HepG2 (cell line): ENCODE data around the gene PLXNA3. TPM values are rescaled to one million over a fixed set of nuclear protein-coding genes. Genes with fewer than 3 reads are reported as not detected.

ENCODE experiments used
- AGO1 ChIP-seq: fragments of 200-400 bp; formaldehyde crosslinking; IDR thresholded peaks from 2 replicates; pipeline ENCODE4 v1.6.1; 2017; ENCODE audit warnings: mild to moderate bottlenecking, low read depth, low read length, moderate library complexity; ENCODE audit not compliant: poor library complexity, severe bottlenecking
- BORCS8-MEF2B ChIP-seq: sonication (generic); formaldehyde crosslinking; IDR thresholded peaks from 2 replicates; pipeline ENCODE4 v1.8.0; 2022; ENCODE audit warnings: mild to moderate bottlenecking, missing genetic modification reagents
- IRX3 ChIP-seq: sonication (generic); formaldehyde crosslinking; IDR thresholded peaks from 2 replicates; pipeline ENCODE4 v1.8.1; 2023; ENCODE audit warnings: mild to moderate bottlenecking, low read depth, missing genetic modification reagents, borderline replicate concordance
- JUNB ChIP-seq: sonication (generic); formaldehyde crosslinking; IDR thresholded peaks from 2 replicates; pipeline ENCODE4 v1.8.0; 2022; ENCODE audit warnings: missing genetic modification reagents, mild to moderate bottlenecking, borderline replicate concordance
- RAD51 ChIP-seq: fragments of 450-650 bp; IDR thresholded peaks from 2 replicates; pipeline ENCODE4 v1.6.1; 2016; ENCODE audit warnings: borderline replicate concordance
- TBP ChIP-seq: sonication (generic); formaldehyde crosslinking; IDR thresholded peaks from 2 replicates; pipeline ENCODE4 v1.5.0; 2020; ENCODE audit warnings: missing genetic modification reagents
- TMF1 ChIP-seq: sonication (generic); formaldehyde crosslinking; IDR thresholded peaks from 2 replicates; pipeline ENCODE4 v1.8.1; 2022; ENCODE audit warnings: low read depth, missing genetic modification reagents
- TRIM24 ChIP-seq: sonication (generic); formaldehyde crosslinking; IDR thresholded peaks from 2 replicates; pipeline ENCODE4 v1.8.0; 2022; ENCODE audit warnings: mild to moderate bottlenecking, missing genetic modification reagents
- ZMAT3 ChIP-seq: sonication (generic); formaldehyde crosslinking; conservative IDR thresholded peaks from 2 replicates; pipeline ENCODE4 v1.7.0; 2021; ENCODE audit warnings: missing genetic modification reagents
- ZNF10 ChIP-seq: sonication (generic); formaldehyde crosslinking; IDR thresholded peaks from 2 replicates; pipeline ENCODE4 v1.4.0; 2020; ENCODE audit warnings: mild to moderate bottlenecking, low read depth, missing genetic modification reagents, borderline replicate concordance
- ZNF256 ChIP-seq: sonication (generic); formaldehyde crosslinking; conservative IDR thresholded peaks from 2 replicates; pipeline ENCODE4 v1.4.0; 2020; ENCODE audit warnings: missing genetic modification reagents
- ZNF264 ChIP-seq: sonication (generic); formaldehyde crosslinking; IDR thresholded peaks from 2 replicates; pipeline ENCODE4 v1.4.0; 2020; ENCODE audit warnings: missing genetic modification reagents
- ZNF274 ChIP-seq: sonication (generic); formaldehyde crosslinking; IDR thresholded peaks from 2 replicates; pipeline ENCODE4 v1.5.1; 2020; ENCODE audit warnings: mild to moderate bottlenecking, missing genetic modification reagents
- ZNF282 ChIP-seq: fragments of 450-650 bp; IDR thresholded peaks from 2 replicates; pipeline ENCODE4 v1.6.1; 2018; ENCODE audit not compliant: partially characterized antibody
- ZNF496 ChIP-seq: sonication (generic); formaldehyde crosslinking; IDR thresholded peaks from 2 replicates; pipeline ENCODE4 v1.8.1; 2023; ENCODE audit warnings: mild to moderate bottlenecking, moderate library complexity, missing genetic modification reagents; ENCODE audit not compliant: insufficient replicate concordance
- polyA plus RNA-seq, 8 experiments: library from polyadenylated mRNA; depleted of rRNA in 3 of 8; stranded (reverse) in 7 of 8; unstranded in 1 of 8; fragments of >200 nt; fragmentation: Illumina TruSeq in 4 of 8; extraction: Trizol in 4 of 8; gene quantifications; 2 replicates each; pipeline versions ENCODE4 v1.2.1 to v1.2.3, GENCODE V29; 2011 to 2016; ENCODE audit warnings: low read depth in 4 of 8, missing spikeins in 1 of 8, mixed read lengths in 1 of 8; ENCODE audit not compliant: insufficient read depth in 1 of 8
- total RNA-seq, 5 experiments: library from RNA; depleted of rRNA; stranded (reverse); fragments of >200 nt; fragmentation: Illumina TruSeq; extraction: Trizol; gene quantifications; 2 replicates each; pipeline ENCODE4 v1.2.3, GENCODE V29; 2016; ENCODE audit warnings: low read depth in 1 of 5
- TF ChIP-seq, protein P1 (sequence below): sonication (generic); formaldehyde crosslinking; IDR thresholded peaks from 2 replicates; pipeline ENCODE4 v1.4.0; 2020; ENCODE audit warnings: missing genetic modification reagents, borderline replicate concordance
- TF ChIP-seq, protein P2 (sequence below): sonication (generic); formaldehyde crosslinking; IDR thresholded peaks from 2 replicates; pipeline ENCODE4 v1.4.0; 2020; ENCODE audit warnings: missing genetic modification reagents, borderline replicate concordance
- TF ChIP-seq, protein P3 (sequence below): sonication (generic); formaldehyde crosslinking; IDR thresholded peaks from 2 replicates; pipeline ENCODE4 v1.4.0; 2020; ENCODE audit warnings: mild to moderate bottlenecking, missing genetic modification reagents
- TF ChIP-seq, protein P4 (sequence below): sonication (generic); formaldehyde crosslinking; conservative IDR thresholded peaks from 2 replicates; pipeline ENCODE4 v1.4.0; 2020; ENCODE audit warnings: missing genetic modification reagents

PLXNA3 gene
- total and polyA plus RNA-seq, 2 of the 13 experiments (the other 11 are each of a cell fraction or from before 2014, with no cell fraction given), result 5.8 to 20.6 TPM

DNA sequence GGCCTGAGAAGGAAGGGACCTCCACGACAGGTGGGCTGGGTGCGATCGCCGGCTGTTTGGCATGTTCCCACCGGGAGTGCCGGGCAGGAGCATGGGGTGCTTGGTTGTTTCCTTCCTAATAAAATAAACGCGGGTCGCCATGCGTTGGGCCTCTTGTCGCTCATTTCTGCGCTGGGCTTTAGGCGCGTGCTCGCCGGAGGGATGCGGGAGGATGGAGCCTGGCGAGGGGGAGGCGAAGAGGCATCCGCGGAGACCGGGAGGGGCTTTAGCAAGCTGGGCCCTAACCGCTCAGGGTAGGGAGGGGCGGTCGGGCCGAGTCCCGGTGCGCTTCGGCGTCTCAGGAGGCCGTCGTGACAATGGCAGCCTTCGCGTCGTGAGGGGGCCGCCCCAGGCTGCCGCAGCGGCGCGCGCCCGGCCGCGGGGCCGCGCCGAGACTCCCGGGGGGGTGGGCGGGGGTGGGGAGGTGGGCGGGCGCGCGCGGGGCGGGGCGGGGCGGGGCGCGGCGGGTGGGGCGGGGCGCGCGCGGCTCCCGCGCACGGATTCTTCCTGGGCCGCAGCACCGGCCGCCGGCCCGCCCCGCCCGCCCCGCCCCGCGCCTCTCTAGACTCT lies 21.6 kb upstream of the PLXNA3 start (continued):
- TF ChIP-seq AGO1 (peak; percentile 7), ZNF10 (CRISPR knock-in tag) (no peak), ZNF282 (no peak), ZMAT3 (no peak), TBP (CRISPR knock-in tag) (no peak), ZNF256 (no peak), JUNB (CRISPR knock-in tag) (no peak), BORCS8-MEF2B (CRISPR knock-in tag) (no peak), TRIM24 (CRISPR knock-in tag) (no peak), ZNF274 (no peak), ZNF264 (CRISPR knock-in tag) (no peak), ZNF496 (CRISPR knock-in tag) (no peak), IRX3 (CRISPR knock-in tag) (no peak), TMF1 (CRISPR knock-in tag) (no peak), RAD51 (no peak)
- TF ChIP-seq, protein P1, sequence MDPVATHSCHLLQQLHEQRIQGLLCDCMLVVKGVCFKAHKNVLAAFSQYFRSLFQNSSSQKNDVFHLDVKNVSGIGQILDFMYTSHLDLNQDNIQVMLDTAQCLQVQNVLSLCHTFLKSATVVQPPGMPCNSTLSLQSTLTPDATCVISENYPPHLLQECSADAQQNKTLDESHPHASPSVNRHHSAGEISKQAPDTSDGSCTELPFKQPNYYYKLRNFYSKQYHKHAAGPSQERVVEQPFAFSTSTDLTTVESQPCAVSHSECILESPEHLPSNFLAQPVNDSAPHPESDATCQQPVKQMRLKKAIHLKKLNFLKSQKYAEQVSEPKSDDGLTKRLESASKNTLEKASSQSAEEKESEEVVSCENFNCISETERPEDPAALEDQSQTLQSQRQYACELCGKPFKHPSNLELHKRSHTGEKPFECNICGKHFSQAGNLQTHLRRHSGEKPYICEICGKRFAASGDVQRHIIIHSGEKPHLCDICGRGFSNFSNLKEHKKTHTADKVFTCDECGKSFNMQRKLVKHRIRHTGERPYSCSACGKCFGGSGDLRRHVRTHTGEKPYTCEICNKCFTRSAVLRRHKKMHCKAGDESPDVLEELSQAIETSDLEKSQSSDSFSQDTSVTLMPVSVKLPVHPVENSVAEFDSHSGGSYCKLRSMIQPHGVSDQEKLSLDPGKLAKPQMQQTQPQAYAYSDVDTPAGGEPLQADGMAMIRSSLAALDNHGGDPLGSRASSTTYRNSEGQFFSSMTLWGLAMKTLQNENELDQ (CRISPR knock-in tag), result no peak
- TF ChIP-seq, protein P2, sequence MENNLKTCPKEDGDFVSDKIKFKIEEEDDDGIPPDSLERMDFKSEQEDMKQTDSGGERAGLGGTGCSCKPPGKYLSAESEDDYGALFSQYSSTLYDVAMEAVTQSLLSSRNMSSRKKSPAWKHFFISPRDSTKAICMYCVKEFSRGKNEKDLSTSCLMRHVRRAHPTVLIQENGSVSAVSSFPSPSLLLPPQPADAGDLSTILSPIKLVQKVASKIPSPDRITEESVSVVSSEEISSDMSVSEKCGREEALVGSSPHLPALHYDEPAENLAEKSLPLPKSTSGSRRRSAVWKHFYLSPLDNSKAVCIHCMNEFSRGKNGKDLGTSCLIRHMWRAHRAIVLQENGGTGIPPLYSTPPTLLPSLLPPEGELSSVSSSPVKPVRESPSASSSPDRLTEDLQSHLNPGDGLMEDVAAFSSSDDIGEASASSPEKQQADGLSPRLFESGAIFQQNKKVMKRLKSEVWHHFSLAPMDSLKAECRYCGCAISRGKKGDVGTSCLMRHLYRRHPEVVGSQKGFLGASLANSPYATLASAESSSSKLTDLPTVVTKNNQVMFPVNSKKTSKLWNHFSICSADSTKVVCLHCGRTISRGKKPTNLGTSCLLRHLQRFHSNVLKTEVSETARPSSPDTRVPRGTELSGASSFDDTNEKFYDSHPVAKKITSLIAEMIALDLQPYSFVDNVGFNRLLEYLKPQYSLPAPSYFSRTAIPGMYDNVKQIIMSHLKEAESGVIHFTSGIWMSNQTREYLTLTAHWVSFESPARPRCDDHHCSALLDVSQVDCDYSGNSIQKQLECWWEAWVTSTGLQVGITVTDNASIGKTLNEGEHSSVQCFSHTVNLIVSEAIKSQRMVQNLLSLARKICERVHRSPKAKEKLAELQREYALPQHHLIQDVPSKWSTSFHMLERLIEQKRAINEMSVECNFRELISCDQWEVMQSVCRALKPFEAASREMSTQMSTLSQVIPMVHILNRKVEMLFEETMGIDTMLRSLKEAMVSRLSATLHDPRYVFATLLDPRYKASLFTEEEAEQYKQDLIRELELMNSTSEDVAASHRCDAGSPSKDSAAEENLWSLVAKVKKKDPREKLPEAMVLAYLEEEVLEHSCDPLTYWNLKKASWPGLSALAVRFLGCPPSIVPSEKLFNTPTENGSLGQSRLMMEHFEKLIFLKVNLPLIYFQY (CRISPR knock-in tag), result no peak
- TF ChIP-seq, protein P3, sequence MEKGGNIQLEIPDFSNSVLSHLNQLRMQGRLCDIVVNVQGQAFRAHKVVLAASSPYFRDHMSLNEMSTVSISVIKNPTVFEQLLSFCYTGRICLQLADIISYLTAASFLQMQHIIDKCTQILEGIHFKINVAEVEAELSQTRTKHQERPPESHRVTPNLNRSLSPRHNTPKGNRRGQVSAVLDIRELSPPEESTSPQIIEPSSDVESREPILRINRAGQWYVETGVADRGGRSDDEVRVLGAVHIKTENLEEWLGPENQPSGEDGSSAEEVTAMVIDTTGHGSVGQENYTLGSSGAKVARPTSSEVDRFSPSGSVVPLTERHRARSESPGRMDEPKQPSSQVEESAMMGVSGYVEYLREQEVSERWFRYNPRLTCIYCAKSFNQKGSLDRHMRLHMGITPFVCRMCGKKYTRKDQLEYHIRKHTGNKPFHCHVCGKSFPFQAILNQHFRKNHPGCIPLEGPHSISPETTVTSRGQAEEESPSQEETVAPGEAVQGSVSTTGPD, result no peak
- TF ChIP-seq, protein P4, sequence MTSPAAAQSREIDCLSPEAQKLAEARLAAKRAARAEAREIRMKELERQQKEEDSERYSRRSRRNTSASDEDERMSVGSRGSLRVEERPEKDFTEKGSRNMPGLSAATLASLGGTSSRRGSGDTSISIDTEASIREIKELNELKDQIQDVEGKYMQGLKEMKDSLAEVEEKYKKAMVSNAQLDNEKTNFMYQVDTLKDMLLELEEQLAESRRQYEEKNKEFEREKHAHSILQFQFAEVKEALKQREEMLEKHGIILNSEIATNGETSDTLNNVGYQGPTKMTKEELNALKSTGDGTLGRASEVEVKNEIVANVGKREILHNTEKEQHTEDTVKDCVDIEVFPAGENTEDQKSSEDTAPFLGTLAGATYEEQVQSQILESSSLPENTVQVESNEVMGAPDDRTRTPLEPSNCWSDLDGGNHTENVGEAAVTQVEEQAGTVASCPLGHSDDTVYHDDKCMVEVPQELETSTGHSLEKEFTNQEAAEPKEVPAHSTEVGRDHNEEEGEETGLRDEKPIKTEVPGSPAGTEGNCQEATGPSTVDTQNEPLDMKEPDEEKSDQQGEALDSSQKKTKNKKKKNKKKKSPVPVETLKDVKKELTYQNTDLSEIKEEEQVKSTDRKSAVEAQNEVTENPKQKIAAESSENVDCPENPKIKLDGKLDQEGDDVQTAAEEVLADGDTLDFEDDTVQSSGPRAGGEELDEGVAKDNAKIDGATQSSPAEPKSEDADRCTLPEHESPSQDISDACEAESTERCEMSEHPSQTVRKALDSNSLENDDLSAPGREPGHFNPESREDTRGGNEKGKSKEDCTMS (CRISPR knock-in tag), result no peak
